ENCODE results near the gene MET. TPM values are rescaled to one million over a fixed set of nuclear protein-coding genes. Genes with fewer than 3 reads are reported as not detected.

MET gene
- total RNA-seq, 6 experiments from 2014 or later = 101 to 149 (median 129) TPM

DNA sequence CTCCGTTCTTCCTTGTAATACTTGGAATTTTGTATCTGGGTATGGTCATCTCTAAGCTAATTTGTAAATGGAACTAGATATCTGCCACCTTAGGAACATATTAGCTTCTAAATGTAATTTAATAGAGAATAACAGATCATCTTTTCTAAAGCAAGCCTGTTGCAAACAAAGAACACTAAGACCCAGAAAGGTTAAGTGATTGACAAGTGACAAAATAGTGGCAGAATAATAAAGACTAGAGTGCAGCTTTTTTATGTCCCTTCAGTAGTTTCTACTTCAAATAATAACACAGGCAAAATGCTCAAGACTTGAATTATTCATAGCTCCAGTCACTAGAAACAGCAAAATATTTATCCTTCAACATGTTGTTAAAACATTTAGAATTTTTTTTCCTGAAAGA, 91.7 kb downstream of the MET start:
- no peak for DNase-seq
- Mint-ChIP-seq H3K27ac (no peak overlapping the region), H3K4me3 (no peak overlapping the region), H3K36me3 (ENCODE audit: low read depth) (peaks cover 66% of the 10 kb centered on the region), H3K9me3 (no peaks in the 10 kb centered on the region), H3K4me1 (ENCODE audit: low read depth) (peaks cover 6% of the 10 kb centered on the region; the same call in 1 of the 2 replicates), H3K27me3 (ENCODE audit: insufficient read depth) (no peaks in the 10 kb centered on the region; the same call in 1 of the 2 replicates)
- TF ChIP-seq, protein P1, sequence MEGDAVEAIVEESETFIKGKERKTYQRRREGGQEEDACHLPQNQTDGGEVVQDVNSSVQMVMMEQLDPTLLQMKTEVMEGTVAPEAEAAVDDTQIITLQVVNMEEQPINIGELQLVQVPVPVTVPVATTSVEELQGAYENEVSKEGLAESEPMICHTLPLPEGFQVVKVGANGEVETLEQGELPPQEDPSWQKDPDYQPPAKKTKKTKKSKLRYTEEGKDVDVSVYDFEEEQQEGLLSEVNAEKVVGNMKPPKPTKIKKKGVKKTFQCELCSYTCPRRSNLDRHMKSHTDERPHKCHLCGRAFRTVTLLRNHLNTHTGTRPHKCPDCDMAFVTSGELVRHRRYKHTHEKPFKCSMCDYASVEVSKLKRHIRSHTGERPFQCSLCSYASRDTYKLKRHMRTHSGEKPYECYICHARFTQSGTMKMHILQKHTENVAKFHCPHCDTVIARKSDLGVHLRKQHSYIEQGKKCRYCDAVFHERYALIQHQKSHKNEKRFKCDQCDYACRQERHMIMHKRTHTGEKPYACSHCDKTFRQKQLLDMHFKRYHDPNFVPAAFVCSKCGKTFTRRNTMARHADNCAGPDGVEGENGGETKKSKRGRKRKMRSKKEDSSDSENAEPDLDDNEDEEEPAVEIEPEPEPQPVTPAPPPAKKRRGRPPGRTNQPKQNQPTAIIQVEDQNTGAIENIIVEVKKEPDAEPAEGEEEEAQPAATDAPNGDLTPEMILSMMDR (IDR thresholded peaks at IDR 0.05) = no peak

DNA sequence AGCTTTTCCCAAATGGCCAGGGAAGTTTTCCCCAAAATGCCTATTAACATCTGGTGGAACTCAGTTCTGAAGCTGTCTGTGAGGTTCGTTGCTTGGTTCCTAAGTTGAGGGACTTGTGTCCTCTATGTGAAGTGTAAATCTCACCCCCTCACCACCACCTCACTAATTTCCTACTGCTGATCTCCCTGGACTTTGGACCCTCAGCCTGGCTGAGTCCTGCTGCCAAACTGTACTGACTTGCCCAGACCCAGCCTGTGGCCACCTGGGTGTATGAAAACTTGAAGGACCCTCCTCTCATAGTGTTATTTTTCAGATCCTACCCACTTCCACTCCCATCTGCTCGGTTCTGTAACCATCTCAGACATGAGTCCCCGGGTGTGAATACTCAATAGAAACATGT, 94.9 kb downstream of the MET start:
- Mint-ChIP-seq H3K4me3 (no peak overlapping the region), H3K9me3 (no peaks in the 10 kb centered on the region), H3K27ac (no peak overlapping the region), H3K27me3 (ENCODE audit: insufficient read depth) (no peaks in the 10 kb centered on the region; the same call in 1 of the 2 replicates), H3K36me3 (ENCODE audit: low read depth) (peaks cover 65% of the 10 kb centered on the region), H3K4me1 (ENCODE audit: low read depth) (peaks cover 25% of the 10 kb centered on the region)
- no peak for DNase-seq
- TF ChIP-seq, protein P1 (IDR thresholded peaks at IDR 0.05) = no peak

DNA sequence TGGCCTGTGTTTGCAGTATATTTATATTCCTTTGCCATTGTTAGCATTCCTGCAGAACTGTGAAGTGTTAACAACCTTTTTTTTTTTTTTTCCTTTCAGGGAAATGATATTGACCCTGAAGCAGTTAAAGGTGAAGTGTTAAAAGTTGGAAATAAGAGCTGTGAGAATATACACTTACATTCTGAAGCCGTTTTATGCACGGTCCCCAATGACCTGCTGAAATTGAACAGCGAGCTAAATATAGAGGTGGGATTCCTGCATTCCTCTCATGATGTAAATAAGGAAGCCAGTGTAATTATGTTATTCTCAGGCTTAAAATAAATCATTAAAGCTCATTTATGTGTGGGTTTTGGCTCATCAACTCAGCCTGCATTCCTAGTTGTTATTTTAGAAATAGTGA, 97.5 kb downstream of the MET start:
- no peak for DNase-seq
- H3K4me3 Mint-ChIP-seq = no peak overlapping the region
- H3K9me3 Mint-ChIP-seq = peaks cover 15% of the 10 kb centered on the region
- no peaks in the 10 kb centered on the region; the same call in 1 of the 2 replicates for H3K27me3 Mint-ChIP-seq (ENCODE audit: insufficient read depth)
- TF ChIP-seq, protein P1 (IDR thresholded peaks at IDR 0.05) = no peak
- H3K4me1 Mint-ChIP-seq (ENCODE audit: low read depth) = peaks cover 52% of the 10 kb centered on the region
- no peak overlapping the region for H3K27ac Mint-ChIP-seq
- peaks cover 71% of the 10 kb centered on the region for H3K36me3 Mint-ChIP-seq (ENCODE audit: low read depth)

DNA sequence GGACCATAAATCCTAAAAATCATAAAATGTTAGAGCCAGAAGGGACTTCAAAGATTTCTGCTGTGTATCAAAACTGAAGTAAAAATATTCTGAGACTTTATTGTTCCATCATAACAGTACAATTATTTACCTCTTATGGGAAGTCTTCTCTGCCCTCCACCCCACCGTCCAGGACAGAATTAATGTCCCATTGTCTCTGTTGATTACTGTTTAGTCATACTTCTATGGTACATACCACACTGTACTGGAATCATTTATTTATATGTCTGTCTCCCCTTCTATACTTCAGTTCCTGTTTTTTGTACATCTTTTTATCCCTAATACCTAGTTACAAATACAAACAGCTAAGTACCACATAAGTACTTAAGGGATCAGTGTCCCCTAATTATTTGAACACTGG, 98.9 kb downstream of the MET start:
- TF ChIP-seq, protein P1 (IDR thresholded peaks at IDR 0.05) = no peak
- Mint-ChIP-seq H3K27ac (peak overlapping the region; percentile 88), H3K36me3 (ENCODE audit: low read depth) (peaks cover 68% of the 10 kb centered on the region), H3K9me3 (peaks cover 15% of the 10 kb centered on the region), H3K27me3 (ENCODE audit: insufficient read depth) (no peaks in the 10 kb centered on the region), H3K4me1 (ENCODE audit: low read depth) (peaks cover 65% of the 10 kb centered on the region), H3K4me3 (no peak overlapping the region)
- DNase-seq = no peak

DNA sequence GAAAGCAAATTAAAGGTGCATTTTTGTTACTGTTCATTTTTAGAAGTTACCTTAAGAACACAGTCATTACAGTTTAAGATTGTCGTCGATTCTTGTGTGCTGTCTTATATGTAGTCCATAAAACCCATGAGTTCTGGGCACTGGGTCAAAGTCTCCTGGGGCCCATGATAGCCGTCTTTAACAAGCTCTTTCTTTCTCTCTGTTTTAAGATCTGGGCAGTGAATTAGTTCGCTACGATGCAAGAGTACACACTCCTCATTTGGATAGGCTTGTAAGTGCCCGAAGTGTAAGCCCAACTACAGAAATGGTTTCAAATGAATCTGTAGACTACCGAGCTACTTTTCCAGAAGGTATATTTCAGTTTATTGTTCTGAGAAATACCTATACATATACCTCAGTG, 99.6 kb downstream of the MET start:
- no peak for DNase-seq
- no peaks in the 10 kb centered on the region for H3K27me3 Mint-ChIP-seq (ENCODE audit: insufficient read depth)
- peaks cover 68% of the 10 kb centered on the region for H3K36me3 Mint-ChIP-seq (ENCODE audit: low read depth)
- peak overlapping the region; percentile 88 for H3K27ac Mint-ChIP-seq
- peaks cover 15% of the 10 kb centered on the region for H3K9me3 Mint-ChIP-seq
- peaks cover 72% of the 10 kb centered on the region for H3K4me1 Mint-ChIP-seq (ENCODE audit: low read depth)
- TF ChIP-seq, protein P1 (IDR thresholded peaks at IDR 0.05) = no peak
- no peak overlapping the region for H3K4me3 Mint-ChIP-seq

DNA sequence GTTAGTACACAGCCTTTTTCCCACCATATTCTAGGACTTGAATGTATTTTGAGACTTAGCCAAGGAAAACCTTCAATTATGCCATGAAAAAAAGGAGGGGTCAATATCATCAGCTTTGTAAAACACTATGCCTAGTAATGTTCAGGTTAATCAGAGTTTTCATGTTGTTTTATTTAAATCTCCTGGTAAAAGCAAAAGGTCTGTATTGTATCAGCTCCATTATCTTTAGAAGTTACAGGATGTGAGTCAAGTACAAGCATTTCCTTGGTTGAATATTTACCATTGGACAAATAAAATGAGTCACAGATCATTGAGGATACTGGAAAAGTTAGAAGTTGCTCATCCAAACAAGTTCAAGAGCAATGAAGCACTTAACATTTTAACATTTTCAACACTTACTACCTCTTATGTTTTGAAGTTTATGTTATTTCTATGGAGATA, 100.4 kb downstream of the MET start:
- Mint-ChIP-seq H3K27me3 (ENCODE audit: insufficient read depth) (no peaks in the 10 kb centered on the region), H3K36me3 (ENCODE audit: low read depth) (peaks cover 68% of the 10 kb centered on the region), H3K27ac (peak overlapping the region; percentile 88), H3K4me3 (peak overlapping the region; percentile 65), H3K9me3 (peaks cover 15% of the 10 kb centered on the region), H3K4me1 (ENCODE audit: low read depth) (peaks cover 80% of the 10 kb centered on the region)
- TF ChIP-seq, protein P1 (IDR thresholded peaks at IDR 0.05) = no peak
- DNase-seq = peak; percentile 82

Measured in HFFc6 (cell line).